GM12874 (cell line): ENCODE measurements around the gene PEX16.

Source experiments
- CTCF ChIP-seq: IDR thresholded peaks from 2 replicates; pipeline ENCODE4 v1.5.1; 2011; ENCODE audit warnings: low read depth, mild to moderate bottlenecking, control low read depth, low read length, moderate library complexity; ENCODE audit not compliant: insufficient read depth

The PEX16 gene

GRCh38 chr11:45884596-45885185, 33.0 kb downstream of the PEX16 start:
- no peak for TF ChIP-seq CTCF

- no peak for TF ChIP-seq CTCF
Observed at GRCh38 chr11:45881708-45882368, 35.8 kb downstream of the PEX16 start.

- TF ChIP-seq CTCF: no peak
Observed at GRCh38 chr11:45880772-45881570, 36.7 kb downstream of the PEX16 start.

- TF ChIP-seq CTCF: no peak
Observed at GRCh38 chr11:45879803-45880686, 37.6 kb downstream of the PEX16 start.

- no peak for TF ChIP-seq CTCF
Observed at GRCh38 chr11:45877845-45878244, 39.8 kb downstream of the PEX16 start.

GRCh38 chr11:45877221-45877620, 40.5 kb downstream of the PEX16 start:
- TF ChIP-seq CTCF: no peak
